GM18499 (cell line): ENCODE results near the gene MOCS1.

Source experiments
- ATAC-seq: cut with Tn5 transposase; IDR thresholded peaks from one replicate; pipeline ENCODE4 v1.9.1; 2021; ENCODE audit warnings: moderate number of reproducible peaks; ENCODE audit not compliant: insufficient read depth, unreplicated experiment

The MOCS1 gene

GRCh38 chr6:39905640-39905975, 28.7 kb downstream of the MOCS1 start:
- no peak for ATAC-seq

- ATAC-seq: no peak
These were observed 29.2 kb downstream of the MOCS1 start for GRCh38 chr6:39904946-39905639.

- no peak for ATAC-seq
These were observed 30.6 kb downstream of the MOCS1 start for GRCh38 chr6:39903656-39904055.

- ATAC-seq: no peak
These were observed 31.3 kb downstream of the MOCS1 start for GRCh38 chr6:39902786-39903465.

GRCh38 chr6:39902136-39902535, 32.1 kb downstream of the MOCS1 start:
- no peak for ATAC-seq

- no peak for ATAC-seq
These were observed 32.6 kb downstream of the MOCS1 start for GRCh38 chr6:39901670-39902069.

GRCh38 chr6:39901116-39901655, 33.1 kb downstream of the MOCS1 start:
- no peak for ATAC-seq

GRCh38 chr6:39899554-39900295, 34.5 kb downstream of the MOCS1 start:
- no peak for ATAC-seq

- ATAC-seq: no peak
These were observed 35.6 kb downstream of the MOCS1 start for GRCh38 chr6:39898625-39899024.

- ATAC-seq: no peak
These were observed 36.6 kb downstream of the MOCS1 start for GRCh38 chr6:39897698-39898097.

- ATAC-seq: no peak
These were observed 37.6 kb downstream of the MOCS1 start for GRCh38 chr6:39896701-39897100.

- ATAC-seq: no peak
These were observed 41.0 kb downstream of the MOCS1 start for GRCh38 chr6:39893286-39893685.

- ATAC-seq: no peak
These were observed 41.7 kb downstream of the MOCS1 start for GRCh38 chr6:39892490-39893129.

GRCh38 chr6:39891976-39892375, 42.3 kb downstream of the MOCS1 start:
- no peak for ATAC-seq

- no peak for ATAC-seq
These were observed 42.9 kb downstream of the MOCS1 start for GRCh38 chr6:39891353-39891752.

GRCh38 chr6:39889229-39889628, 45.0 kb downstream of the MOCS1 start:
- ATAC-seq: no peak

- ATAC-seq: no peak
These were observed 46.4 kb downstream of the MOCS1 start for GRCh38 chr6:39887692-39888450.

- ATAC-seq: no peak
These were observed 47.4 kb downstream of the MOCS1 start for GRCh38 chr6:39886871-39887270.

- ATAC-seq: no peak
These were observed 48.6 kb downstream of the MOCS1 start for GRCh38 chr6:39885691-39886090.

- ATAC-seq: no peak
These were observed 49.6 kb downstream of the MOCS1 start for GRCh38 chr6:39884696-39885095.
